ENCODE data around the gene KDM6A.

Gene KDM6A

GRCh38 chrX:45157647-45158046 is 284.7 kb downstream of the KDM6A start:
- whole genome bisulfite sequencing (ENCODE audit: insufficient coverage, insufficient read length), result no CpG with 5 or more reads among the region's 22 CpGs
- Histone ChIP-seq H3K9me3 (ENCODE audit: control insufficient read depth, insufficient read depth, low read length) (no peaks in the 10 kb centered on the region), H3K27ac (ENCODE audit: low read length) (no peak overlapping the region), H3K4me3 (ENCODE audit: low read length) (no peak overlapping the region), H3K4me1 (ENCODE audit: control insufficient read depth, insufficient read depth, low read length) (0 out of 2 replicates have a peak, but pooled peaks cover 1% of the 10 kb centered on the region), H3K36me3 (ENCODE audit: control insufficient read depth, insufficient read depth, low read length) (no peaks in the 10 kb centered on the region), H3K27me3 (ENCODE audit: control insufficient read depth, insufficient read depth, low read length) (no peaks in the 10 kb centered on the region)
- DNase-seq (ENCODE audit: low read depth, low spot score), result no peak

Data from iPS DF 6.9 (cell line).